ENCODE measurements around the gene LPAR5.

GRCh38 chr12:6632026-6632983 is 3.5 kb downstream of the LPAR5 start:
- TF ChIP-seq POLR2AphosphoS5 (IDR thresholded peaks at IDR 0.05) (peak in 1 of 4 donors; percentile 24), POLR2A (IDR thresholded peaks at IDR 0.05) (no peak)
- TF ChIP-seq, protein P1, sequence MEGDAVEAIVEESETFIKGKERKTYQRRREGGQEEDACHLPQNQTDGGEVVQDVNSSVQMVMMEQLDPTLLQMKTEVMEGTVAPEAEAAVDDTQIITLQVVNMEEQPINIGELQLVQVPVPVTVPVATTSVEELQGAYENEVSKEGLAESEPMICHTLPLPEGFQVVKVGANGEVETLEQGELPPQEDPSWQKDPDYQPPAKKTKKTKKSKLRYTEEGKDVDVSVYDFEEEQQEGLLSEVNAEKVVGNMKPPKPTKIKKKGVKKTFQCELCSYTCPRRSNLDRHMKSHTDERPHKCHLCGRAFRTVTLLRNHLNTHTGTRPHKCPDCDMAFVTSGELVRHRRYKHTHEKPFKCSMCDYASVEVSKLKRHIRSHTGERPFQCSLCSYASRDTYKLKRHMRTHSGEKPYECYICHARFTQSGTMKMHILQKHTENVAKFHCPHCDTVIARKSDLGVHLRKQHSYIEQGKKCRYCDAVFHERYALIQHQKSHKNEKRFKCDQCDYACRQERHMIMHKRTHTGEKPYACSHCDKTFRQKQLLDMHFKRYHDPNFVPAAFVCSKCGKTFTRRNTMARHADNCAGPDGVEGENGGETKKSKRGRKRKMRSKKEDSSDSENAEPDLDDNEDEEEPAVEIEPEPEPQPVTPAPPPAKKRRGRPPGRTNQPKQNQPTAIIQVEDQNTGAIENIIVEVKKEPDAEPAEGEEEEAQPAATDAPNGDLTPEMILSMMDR (IDR thresholded peaks at IDR 0.05), result no peak
